Keratinocyte (primary cell): ENCODE data around the gene DLG2. TPM values are rescaled to one million over a fixed set of nuclear protein-coding genes. Genes with fewer than 3 reads are reported as not detected.

Experiments used
- DNase-seq: peaks from one replicate; pipeline ENCODE4 v3.0.0-alpha.2; 2011; ENCODE audit warnings: low read depth, missing footprints, low spot score
- FAIRE-seq: peaks from 2 replicates; lab custom pipeline; 2011; peaks lifted over from hg19 to GRCh38; lab: Jason Lieb, UNC
- H2AFZ ChIP-seq: 2 replicates; pipeline ENCODE4 v1.6.0; 2012; ENCODE audit warnings: low read length, control low read depth, inconsistent platforms; ENCODE audit not compliant: control insufficient read depth
- H3K27ac ChIP-seq: 2 replicates; pipeline ENCODE4 v1.5.1; 2011; ENCODE audit warnings: low read length; ENCODE audit not compliant: control insufficient read depth, insufficient read depth
- H3K27me3 ChIP-seq: 3 replicates; pipeline ENCODE4 v1.6.0; 2011; ENCODE audit warnings: low read length; ENCODE audit not compliant: control insufficient read depth, insufficient read depth; ENCODE audit errors: extremely low read depth
- H3K36me3 ChIP-seq, 2 experiments: 2 replicates in 1 of 2; 3 replicates in 1 of 2; pipeline ENCODE4 v1.5.1; 2011; ENCODE audit warnings: low read length in 2 of 2, mild to moderate bottlenecking in 1 of 2; ENCODE audit not compliant: control insufficient read depth in 2 of 2, insufficient read depth in 2 of 2; ENCODE audit errors: extremely low read depth in 1 of 2
- H3K4me1 ChIP-seq: 3 replicates; pipeline ENCODE4 v1.5.1; 2011; ENCODE audit warnings: low read length; ENCODE audit not compliant: control insufficient read depth, insufficient read depth; ENCODE audit errors: extremely low read depth
- H3K4me2 ChIP-seq: 3 replicates; pipeline ENCODE4 v1.6.0; 2011; ENCODE audit warnings: low read depth, low read length; ENCODE audit not compliant: control insufficient read depth, insufficient read depth; ENCODE audit errors: extremely low read depth
- H3K4me3 ChIP-seq, 3 experiments: fragments of 200-600 bp in 1 of 3; sonication (generic) in 1 of 3; 2 replicates in 2 of 3; 3 replicates in 1 of 3; pipeline ENCODE4 v1.5.1; 2011 to 2016; ENCODE audit warnings: low read length in 3 of 3, mild to moderate bottlenecking in 3 of 3, control low read depth in 2 of 3, inconsistent platforms in 1 of 3, low read depth in 1 of 3, mixed read lengths in 1 of 3, mixed run types in 1 of 3, moderate library complexity in 1 of 3; ENCODE audit not compliant: control insufficient read depth in 2 of 3, insufficient read depth in 2 of 3; ENCODE audit errors: extremely low read depth in 1 of 3
- H3K79me2 ChIP-seq: 2 replicates; pipeline ENCODE4 v1.6.0; 2012; ENCODE audit warnings: low read length; ENCODE audit not compliant: control insufficient read depth, insufficient read depth
- H3K9ac ChIP-seq: 3 replicates; pipeline ENCODE4 v1.6.0; 2011; ENCODE audit warnings: low read length; ENCODE audit not compliant: control insufficient read depth, insufficient read depth; ENCODE audit errors: extremely low read depth
- H3K9me1 ChIP-seq: 3 replicates; pipeline ENCODE4 v1.6.0; 2011; ENCODE audit warnings: low read length; ENCODE audit not compliant: control insufficient read depth, insufficient read depth; ENCODE audit errors: extremely low read depth
- H3K9me3 ChIP-seq: 2 replicates; pipeline ENCODE4 v1.5.1; 2012; ENCODE audit warnings: low read depth, low read length; ENCODE audit not compliant: control insufficient read depth
- H4K20me1 ChIP-seq: 3 replicates; pipeline ENCODE4 v1.6.0; 2011; ENCODE audit warnings: low read length; ENCODE audit not compliant: control insufficient read depth, insufficient read depth; ENCODE audit errors: extremely low read depth
- CTCF ChIP-seq, 3 experiments: IDR thresholded peaks in 1 of 3; conservative IDR thresholded peaks in 1 of 3; optimal IDR thresholded peaks in 1 of 3; 2 replicates in 2 of 3; 3 replicates in 1 of 3; pipeline versions ENCODE3 to v1.5.1; 2011; ENCODE audit warnings: low read length in 3 of 3, mild to moderate bottlenecking in 3 of 3, moderate library complexity in 2 of 3, control low read depth in 1 of 3, inconsistent platforms in 1 of 3; ENCODE audit not compliant: insufficient read depth in 2 of 3; ENCODE audit errors: extremely low read depth in 1 of 3
- EZH2 ChIP-seq: IDR thresholded peaks from one replicate; pipeline ENCODE4 v1.6.1; 2012; ENCODE audit warnings: inconsistent platforms, mild to moderate bottlenecking, low read length, moderate library complexity
- dilution Hi-C: fragments of 300-500 bp; cut with MboI; formaldehyde crosslinking; loops from one replicate; pipeline ENCODE4 v1.7.0; 2020; ENCODE audit warnings: low sequenced_read_pairs; ENCODE audit not compliant: extremely low pct_ligation_motif_present
- polyA plus RNA-seq, 5 experiments: library from polyadenylated mRNA; depleted of rRNA in 3 of 5; stranded (reverse) in 3 of 5; stranded (forward) in 1 of 5; unstranded in 1 of 5; fragments of >200 nt; gene quantifications; 1 replicate in 1 of 5; 2 replicates in 3 of 5; 3 replicates in 1 of 5; pipeline versions ENCODE4 v1.2.1 to v1.2.3, GENCODE V29; 2011 to 2012; ENCODE audit warnings: missing spikeins in 2 of 5, low read depth in 1 of 5, low replicate concordance in 1 of 5

Gene DLG2
- polyA plus RNA-seq, 1 donor (not counting 4 experiments of a cell fraction or from before 2014, with no cell fraction given), result 0.55 TPM

GRCh38 chr11:85431319-85431718 lies 195.8 kb downstream of the DLG2 start:
- Histone ChIP-seq H3K4me1 (no peaks in the 10 kb centered on the region), H3K27me3 (no peaks in the 10 kb centered on the region), H3K4me2 (no peak overlapping the region), H2AFZ (no peak overlapping the region), H3K36me3 (no peaks in the 10 kb centered on the region), H3K27ac (no peak overlapping the region), H3K9me1 (no peaks in the 10 kb centered on the region), H3K9ac (no peak overlapping the region), H3K4me3 (no peak overlapping the region), H3K79me2 (no peaks in the 10 kb centered on the region), H4K20me1 (no peaks in the 10 kb centered on the region), H3K9me3 (no peaks in the 10 kb centered on the region)
- FAIRE-seq (no peak), DNase-seq (no peak)
- TF ChIP-seq EZH2 (no peak), CTCF (optimal IDR thresholded peaks at IDR 0.05 in 1 of 3, IDR thresholded peaks at IDR 0.05 in 1 of 3, conservative IDR thresholded peaks at IDR 0.05 in 1 of 3; ENCODE audit: extremely low read depth in 1 of 3, insufficient read depth in 2 of 3, low read length in 3 of 3) (no peak)
- dilution Hi-C loops, result no loop called here

- DNase-seq (no peak), FAIRE-seq (no peak)
- TF ChIP-seq CTCF (optimal IDR thresholded peaks at IDR 0.05 in 1 of 3, IDR thresholded peaks at IDR 0.05 in 1 of 3, conservative IDR thresholded peaks at IDR 0.05 in 1 of 3; ENCODE audit: extremely low read depth in 1 of 3, insufficient read depth in 2 of 3, low read length in 3 of 3) (no peak), EZH2 (no peak)
- Histone ChIP-seq H3K27ac (no peak overlapping the region), H3K9ac (no peak overlapping the region), H3K36me3 (no peaks in the 10 kb centered on the region), H4K20me1 (no peaks in the 10 kb centered on the region), H3K27me3 (no peaks in the 10 kb centered on the region), H2AFZ (no peak overlapping the region), H3K4me2 (no peak overlapping the region), H3K4me1 (no peaks in the 10 kb centered on the region), H3K79me2 (no peaks in the 10 kb centered on the region), H3K4me3 (no peak overlapping the region), H3K9me3 (no peaks in the 10 kb centered on the region), H3K9me1 (no peaks in the 10 kb centered on the region)
- dilution Hi-C loops, result no loop called here
Measured at GRCh38 chr11:85423794-85424193, 203.3 kb downstream of the DLG2 start.
